K562 (cell line): ENCODE results near the gene PALLD. TPM values are rescaled to one million over a fixed set of nuclear protein-coding genes. Genes with fewer than 3 reads are reported as not detected.

Experiments
- ATAC-seq: fragments of 200-7000 bp; cut with Tn5 transposase; 3 replicates; pipeline ENCODE4 v1.9.1; 2020; ENCODE audit warnings: moderate library complexity
- BruUV-seq: library from RNA; stranded (reverse); fragments of 400-500 nt; replicated peaks from 2 replicates; lab custom pipeline; 2021; lab: Mats Ljungman, UMichigan
- CTCF ChIA-PET: fragments of 300-600 bp; formaldehyde crosslinking; extraction: SDS; loops from one replicate; lab custom pipeline; 2021; ENCODE audit warnings: low intra/inter-chr PET ratio; lab: Yijun Ruan, JAX
- POLR2A ChIA-PET: fragments of 300-600, 350-650 bp; sonication (Branson Sonifier 250); formaldehyde crosslinking; extraction: SDS; loops from one replicate; lab custom pipeline; 2021; ENCODE audit warnings: antibody characterized with exemption, inconsistent platforms; lab: Yijun Ruan, JAX
- DNase-seq, 4 experiments: peaks; one replicate each; pipeline versions ENCODE4 v3.0.0 to v3.0.0-alpha.2; 2011 to 2018; ENCODE audit warnings: low spot score in 3 of 4, mixed read lengths in 3 of 4; ENCODE audit errors: extremely low read depth in 1 of 4
- FAIRE-seq: peaks from 2 replicates; lab custom pipeline; 2011; peaks lifted over from hg19 to GRCh38; lab: Jason Lieb, UNC
- H2AFZ ChIP-seq: 2 replicates; pipeline ENCODE4 v1.6.0; 2011; ENCODE audit warnings: low read depth, low read length, control low read depth, inconsistent platforms
- H3K27ac ChIP-seq: fragments of 200-600 bp; 3 replicates; pipeline ENCODE4 v1.8.0; 2011; ENCODE audit warnings: low read depth, mild to moderate bottlenecking, control low read depth, inconsistent platforms, low read length, moderate library complexity, mixed read lengths; ENCODE audit errors: extremely low read depth
- H3K27me3 ChIP-seq, 2 experiments: fragments of 300-600 bp in 1 of 2; 2 replicates in 1 of 2; 3 replicates in 1 of 2; pipeline versions ENCODE4 v1.6.0 to v1.8.0; 2011; ENCODE audit warnings: inconsistent platforms in 2 of 2, low read length in 2 of 2, mild to moderate bottlenecking in 1 of 2, mixed read lengths in 1 of 2, moderate library complexity in 1 of 2; ENCODE audit not compliant: control insufficient read depth in 2 of 2, insufficient read depth in 2 of 2
- H3K36me3 ChIP-seq: fragments of 300-600 bp; 3 replicates; pipeline ENCODE4 v1.8.0; 2011; ENCODE audit warnings: mild to moderate bottlenecking, low read length, inconsistent platforms; ENCODE audit not compliant: control insufficient read depth, insufficient read depth
- H3K4me1 ChIP-seq, 2 experiments: fragments of 200-600 bp in 1 of 2; replicated peaks in 1 of 2; 2 replicates in 1 of 2; 3 replicates in 1 of 2; pipeline versions ENCODE4 v1.5.1 to v1.8.0; 2011; ENCODE audit warnings: inconsistent platforms in 2 of 2, low read length in 2 of 2, mild to moderate bottlenecking in 1 of 2, mixed read lengths in 1 of 2, moderate library complexity in 1 of 2; ENCODE audit not compliant: control insufficient read depth in 2 of 2, insufficient read depth in 2 of 2
- H3K4me2 ChIP-seq: 2 replicates; pipeline ENCODE4 v1.6.1; 2011; ENCODE audit warnings: low read length, control low read depth, inconsistent platforms, mixed read lengths; ENCODE audit not compliant: insufficient read depth
- H3K4me3 ChIP-seq: fragments of 200-600 bp; sonication (generic), shearing (Covaris generic); 2 replicates; pipeline ENCODE4 v1.5.1; 2016; ENCODE audit warnings: control low read depth, inconsistent platforms
- H3K79me2 ChIP-seq: fragments of 200-600 bp; 3 replicates; pipeline ENCODE4 v1.8.0; 2011; ENCODE audit warnings: low read length, inconsistent platforms; ENCODE audit not compliant: control insufficient read depth, insufficient read depth
- H3K9ac ChIP-seq, 2 experiments: 2 replicates each; pipeline versions ENCODE4 v1.6.0 to v1.6.1; 2011; ENCODE audit warnings: low read depth in 2 of 2, low read length in 2 of 2, control low read depth in 1 of 2, inconsistent platforms in 1 of 2, mild to moderate bottlenecking in 1 of 2, mixed read lengths in 1 of 2; ENCODE audit not compliant: insufficient read depth in 1 of 2
- H3K9me1 ChIP-seq: one replicate; pipeline ENCODE4 v1.6.0; 2011; ENCODE audit warnings: inconsistent platforms, mild to moderate bottlenecking, low read length, moderate library complexity; ENCODE audit not compliant: control insufficient read depth, insufficient read depth
- H3K9me3 ChIP-seq: replicated peaks from 2 replicates; pipeline ENCODE4 v1.5.1; 2011; ENCODE audit warnings: low read depth, low read length, inconsistent platforms; ENCODE audit not compliant: control insufficient read depth, insufficient read depth
- H4K20me1 ChIP-seq: replicated peaks from 2 replicates; pipeline ENCODE4 v1.6.1; 2011; ENCODE audit warnings: low read length, inconsistent platforms, mixed read lengths; ENCODE audit not compliant: control insufficient read depth, insufficient read depth
- GATA2 ChIP-seq: sonication (generic); formaldehyde crosslinking; IDR thresholded peaks from 2 replicates; pipeline ENCODE4 v1.4.0; 2020; ENCODE audit warnings: mild to moderate bottlenecking, missing genetic modification reagents
- IRF2 ChIP-seq: sonication (generic); formaldehyde crosslinking; IDR thresholded peaks from 2 replicates; pipeline ENCODE4 v1.8.1; 2022; ENCODE audit warnings: mild to moderate bottlenecking, missing genetic modification reagents
- PTTG1 ChIP-seq: fragments of 450-650 bp; IDR thresholded peaks from 2 replicates; pipeline ENCODE4 v1.6.1; 2016; ENCODE audit warnings: low read depth, mild to moderate bottlenecking, missing genetic modification characterization, missing compliant biosample characterization
- PYGO2 ChIP-seq: fragments of 450-650 bp; IDR thresholded peaks from 2 replicates; pipeline ENCODE4 v1.6.1; 2016; ENCODE audit warnings: mild to moderate bottlenecking, missing genetic modification characterization, moderate library complexity, missing compliant biosample characterization
- SUPT5H ChIP-seq: fragments of 450-650 bp; IDR thresholded peaks from 2 replicates; pipeline ENCODE4 v1.6.1; 2016
- ZNF24 ChIP-seq: fragments of 450-650 bp; IDR thresholded peaks from 2 replicates; pipeline ENCODE4 v1.6.1; 2016
- ZNF263 ChIP-seq: sonication (generic); formaldehyde crosslinking; IDR thresholded peaks from 2 replicates; pipeline ENCODE4 v1.8.0; 2022; ENCODE audit warnings: mild to moderate bottlenecking, missing genetic modification reagents, borderline replicate concordance
- ZNF354B ChIP-seq: fragments of 250-450 bp; sonication (Bioruptor Pico); IDR thresholded peaks from 2 replicates; pipeline ENCODE4 v1.4.0; 2020
- ZNF75A ChIP-seq: fragments of 450-650 bp; formaldehyde crosslinking; IDR thresholded peaks from 2 replicates; pipeline ENCODE4 v1.4.0; 2020; ENCODE audit warnings: mild to moderate bottlenecking
- WGBS: fragments of 100-300 bp; shearing (Covaris generic); methylation state at CpG from one replicate; pipeline ENCODE4 v1.1.6; 2016; ENCODE audit warnings: low coverage, mixed read lengths; ENCODE audit not compliant: insufficient coverage; ENCODE audit errors: missing lambda C conversion rate; 5-methylcytosine and 5-hydroxymethylcytosine counted together
- in situ Hi-C: fragments of 300-500 bp; cut with MboI; formaldehyde crosslinking; loops from 4 replicates; pipeline ENCODE4 v1.15.0; 2018; ENCODE audit warnings: inconsistent platforms, mixed read lengths
- intact Hi-C: fragments of 100-400 bp; cut with micrococcal nuclease; formaldehyde crosslinking; loops from 2 replicates; pipeline ENCODE4 v1.14.2; 2022
- polyA plus RNA-seq, 8 experiments: library from polyadenylated mRNA; depleted of rRNA in 4 of 8; stranded (reverse) in 5 of 8; unstranded in 3 of 8; fragments of >200 nt; fragmentation: Nextera tagmentation in 2 of 8; fragmentation: Illumina TruSeq in 1 of 8; extraction: Ambion mirVana in 2 of 8; extraction: Trizol in 1 of 8; gene quantifications; 2 replicates each; pipeline versions ENCODE4 v1.2.1 to v1.2.3, GENCODE V29; 2011 to 2014; ENCODE audit warnings: inconsistent platforms in 1 of 8, missing spikeins in 1 of 8
- total RNA-seq, 7 experiments: library from RNA; depleted of rRNA in 6 of 7; stranded (reverse); fragments of >200 nt in 6 of 7; fragmentation: Illumina TruSeq in 2 of 7; extraction: Trizol in 2 of 7; gene quantifications; 2 replicates each; pipeline versions ENCODE4 v1.2.1 to v1.2.3, GENCODE V29; 2011 to 2021; ENCODE audit warnings: low replicate concordance in 1 of 7
- TF ChIP-seq, protein P1 (sequence below): fragments of 450-650 bp; formaldehyde crosslinking; IDR thresholded peaks from 2 replicates; pipeline ENCODE4 v1.4.0; 2020; ENCODE audit warnings: mild to moderate bottlenecking, moderate library complexity
- TF ChIP-seq, protein P2 (sequence below), 2 experiments: fragments of 450-650 bp in 1 of 2; sonication (generic) in 1 of 2; formaldehyde crosslinking in 1 of 2; IDR thresholded peaks; 2 replicates each; pipeline versions ENCODE4 v1.7.1 to v1.9.0; 2016 to 2022; ENCODE audit warnings: inconsistent platforms in 1 of 2, mild to moderate bottlenecking in 1 of 2, missing genetic modification reagents in 1 of 2
- TF ChIP-seq, protein P3 (sequence below): fragments of 450-650 bp; IDR thresholded peaks from 2 replicates; pipeline ENCODE4 v1.6.1; 2014; ENCODE audit warnings: low read depth, mild to moderate bottlenecking, moderate library complexity, borderline replicate concordance

PALLD gene
- total and polyA plus RNA-seq, 9 of the 15 experiments (the other 6 are each of a cell fraction or from before 2014, with no cell fraction given), result 0.01 to 0.35 (median 0.06) TPM; not detected in 3

DNA sequence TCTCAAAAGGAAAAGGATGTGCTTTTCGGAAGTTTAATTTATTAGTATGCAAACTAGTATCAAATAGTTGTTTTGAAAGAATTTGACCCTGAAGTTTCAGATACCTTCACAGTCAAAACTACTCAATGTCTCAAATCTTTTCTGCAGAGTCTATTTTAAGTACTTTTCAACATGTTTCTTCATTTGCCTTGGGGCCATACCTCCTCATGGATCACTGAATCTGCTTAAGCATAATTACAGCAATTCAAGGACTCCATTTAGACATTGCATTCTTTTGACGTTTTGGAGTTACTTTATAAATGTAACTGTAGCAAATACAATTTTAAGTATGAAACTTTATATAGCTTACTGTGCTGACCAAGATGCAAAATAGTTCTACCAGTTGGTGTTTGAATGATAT, 25.5 kb downstream of the PALLD start:
- CTCF ChIA-PET, result no interaction called here
- H4K20me1 ChIP-seq, result no peaks in the 10 kb centered on the region
- no peak overlapping the region for H2AFZ ChIP-seq
- in situ Hi-C loops (no loop called here), intact Hi-C loops (no loop called here)
- no TSS peak for BruUV-seq
- POLR2A ChIA-PET, result no interaction called here
- no peaks in the 10 kb centered on the region for H3K36me3 ChIP-seq
- ATAC-seq (no peak), FAIRE-seq (no peak), DNase-seq (no peak)
- H3K9me3 ChIP-seq, result no peaks in the 10 kb centered on the region
- no peak overlapping the region for H3K4me2 ChIP-seq
- H3K79me2 ChIP-seq, result no peaks in the 10 kb centered on the region
- no peaks in the 10 kb centered on the region for H3K4me1 ChIP-seq
- H3K27ac ChIP-seq, result no peak overlapping the region
- H3K9ac ChIP-seq, result no peak overlapping the region
- H3K4me3 ChIP-seq, result no peak overlapping the region
- H3K9me1 ChIP-seq, result no peaks in the 10 kb centered on the region
- 29% methylated on average over 2 of the region's 2 CpGs for WGBS
- no peaks in the 10 kb centered on the region for H3K27me3 ChIP-seq
- no peak for TF ChIP-seq GATA2 (CRISPR knock-in tag)
- TF ChIP-seq, protein P1, sequence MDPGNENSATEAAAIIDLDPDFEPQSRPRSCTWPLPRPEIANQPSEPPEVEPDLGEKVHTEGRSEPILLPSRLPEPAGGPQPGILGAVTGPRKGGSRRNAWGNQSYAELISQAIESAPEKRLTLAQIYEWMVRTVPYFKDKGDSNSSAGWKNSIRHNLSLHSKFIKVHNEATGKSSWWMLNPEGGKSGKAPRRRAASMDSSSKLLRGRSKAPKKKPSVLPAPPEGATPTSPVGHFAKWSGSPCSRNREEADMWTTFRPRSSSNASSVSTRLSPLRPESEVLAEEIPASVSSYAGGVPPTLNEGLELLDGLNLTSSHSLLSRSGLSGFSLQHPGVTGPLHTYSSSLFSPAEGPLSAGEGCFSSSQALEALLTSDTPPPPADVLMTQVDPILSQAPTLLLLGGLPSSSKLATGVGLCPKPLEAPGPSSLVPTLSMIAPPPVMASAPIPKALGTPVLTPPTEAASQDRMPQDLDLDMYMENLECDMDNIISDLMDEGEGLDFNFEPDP (CRISPR knock-in tag), result no peak
- TF ChIP-seq ZNF24, result no peak
- TF ChIP-seq ZNF75A (CRISPR knock-in tag), result no peak
- TF ChIP-seq ZNF263 (CRISPR knock-in tag), result no peak
- TF ChIP-seq PTTG1 (tag), result no peak
- no peak for TF ChIP-seq IRF2 (CRISPR knock-in tag)
- no peak for TF ChIP-seq PYGO2 (tag)
- TF ChIP-seq, protein P2, sequence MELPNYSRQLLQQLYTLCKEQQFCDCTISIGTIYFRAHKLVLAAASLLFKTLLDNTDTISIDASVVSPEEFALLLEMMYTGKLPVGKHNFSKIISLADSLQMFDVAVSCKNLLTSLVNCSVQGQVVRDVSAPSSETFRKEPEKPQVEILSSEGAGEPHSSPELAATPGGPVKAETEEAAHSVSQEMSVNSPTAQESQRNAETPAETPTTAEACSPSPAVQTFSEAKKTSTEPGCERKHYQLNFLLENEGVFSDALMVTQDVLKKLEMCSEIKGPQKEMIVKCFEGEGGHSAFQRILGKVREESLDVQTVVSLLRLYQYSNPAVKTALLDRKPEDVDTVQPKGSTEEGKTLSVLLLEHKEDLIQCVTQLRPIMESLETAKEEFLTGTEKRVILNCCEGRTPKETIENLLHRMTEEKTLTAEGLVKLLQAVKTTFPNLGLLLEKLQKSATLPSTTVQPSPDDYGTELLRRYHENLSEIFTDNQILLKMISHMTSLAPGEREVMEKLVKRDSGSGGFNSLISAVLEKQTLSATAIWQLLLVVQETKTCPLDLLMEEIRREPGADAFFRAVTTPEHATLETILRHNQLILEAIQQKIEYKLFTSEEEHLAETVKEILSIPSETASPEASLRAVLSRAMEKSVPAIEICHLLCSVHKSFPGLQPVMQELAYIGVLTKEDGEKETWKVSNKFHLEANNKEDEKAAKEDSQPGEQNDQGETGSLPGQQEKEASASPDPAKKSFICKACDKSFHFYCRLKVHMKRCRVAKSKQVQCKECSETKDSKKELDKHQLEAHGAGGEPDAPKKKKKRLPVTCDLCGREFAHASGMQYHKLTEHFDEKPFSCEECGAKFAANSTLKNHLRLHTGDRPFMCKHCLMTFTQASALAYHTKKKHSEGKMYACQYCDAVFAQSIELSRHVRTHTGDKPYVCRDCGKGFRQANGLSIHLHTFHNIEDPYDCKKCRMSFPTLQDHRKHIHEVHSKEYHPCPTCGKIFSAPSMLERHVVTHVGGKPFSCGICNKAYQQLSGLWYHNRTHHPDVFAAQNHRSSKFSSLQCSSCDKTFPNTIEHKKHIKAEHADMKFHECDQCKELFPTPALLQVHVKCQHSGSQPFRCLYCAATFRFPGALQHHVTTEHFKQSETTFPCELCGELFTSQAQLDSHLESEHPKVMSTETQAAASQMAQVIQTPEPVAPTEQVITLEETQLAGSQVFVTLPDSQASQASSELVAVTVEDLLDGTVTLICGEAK (IDR thresholded peaks at IDR 0.05), result no peak
- TF ChIP-seq, protein P2 (CRISPR knock-in tag; IDR thresholded peaks at IDR 0.05), result no peak
- TF ChIP-seq SUPT5H, result no peak
- no peak for TF ChIP-seq ZNF354B (CRISPR knock-in tag)
- TF ChIP-seq, protein P3, sequence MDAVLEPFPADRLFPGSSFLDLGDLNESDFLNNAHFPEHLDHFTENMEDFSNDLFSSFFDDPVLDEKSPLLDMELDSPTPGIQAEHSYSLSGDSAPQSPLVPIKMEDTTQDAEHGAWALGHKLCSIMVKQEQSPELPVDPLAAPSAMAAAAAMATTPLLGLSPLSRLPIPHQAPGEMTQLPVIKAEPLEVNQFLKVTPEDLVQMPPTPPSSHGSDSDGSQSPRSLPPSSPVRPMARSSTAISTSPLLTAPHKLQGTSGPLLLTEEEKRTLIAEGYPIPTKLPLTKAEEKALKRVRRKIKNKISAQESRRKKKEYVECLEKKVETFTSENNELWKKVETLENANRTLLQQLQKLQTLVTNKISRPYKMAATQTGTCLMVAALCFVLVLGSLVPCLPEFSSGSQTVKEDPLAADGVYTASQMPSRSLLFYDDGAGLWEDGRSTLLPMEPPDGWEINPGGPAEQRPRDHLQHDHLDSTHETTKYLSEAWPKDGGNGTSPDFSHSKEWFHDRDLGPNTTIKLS, result no peak
